Mesenchymal stem cell (in vitro differentiated cells and primary cell): Measurements from ENCODE around the gene LHFPL6.

Experiments
- DNase-seq: peaks from one replicate; pipeline ENCODE4 v3.0.0-alpha.2; 2013
- H2AFZ ChIP-seq: one replicate; pipeline ENCODE4 v1.6.1; 2013; ENCODE audit warnings: low read depth, mild to moderate bottlenecking, control low read depth, inconsistent platforms, low read length, moderate library complexity
- H2AK5ac ChIP-seq: 2 replicates; pipeline ENCODE4 v1.6.1; 2013; ENCODE audit warnings: low read length, moderate library complexity, mild to moderate bottlenecking, inconsistent platforms; ENCODE audit not compliant: severe bottlenecking
- H2BK120ac ChIP-seq: one replicate; pipeline ENCODE4 v1.6.1; 2013; ENCODE audit warnings: low read depth, mild to moderate bottlenecking, inconsistent platforms, low read length, moderate library complexity
- H2BK12ac ChIP-seq, 2 experiments: one replicate each; pipeline ENCODE4 v1.6.1; 2013; ENCODE audit warnings: inconsistent platforms in 2 of 2, low read length in 2 of 2, mild to moderate bottlenecking in 2 of 2, moderate library complexity in 2 of 2, control low read depth in 1 of 2
- H2BK15ac ChIP-seq: one replicate; pipeline ENCODE4 v1.6.1; 2013; ENCODE audit warnings: mild to moderate bottlenecking, low read depth, inconsistent platforms; ENCODE audit not compliant: poor library complexity, severe bottlenecking
- H2BK5ac ChIP-seq: 2 replicates; pipeline ENCODE4 v1.6.1; 2013; ENCODE audit warnings: low read depth, mild to moderate bottlenecking, low read length, control low read depth, inconsistent platforms; ENCODE audit not compliant: poor library complexity, severe bottlenecking
- H3K14ac ChIP-seq, 2 experiments: one replicate each; pipeline ENCODE4 v1.6.1; 2013; ENCODE audit warnings: inconsistent platforms in 2 of 2, low read length in 2 of 2, control low read depth in 1 of 2, mild to moderate bottlenecking in 1 of 2, moderate library complexity in 1 of 2
- H3K18ac ChIP-seq, 2 experiments: one replicate each; pipeline ENCODE4 v1.6.1; 2013; ENCODE audit warnings: inconsistent platforms in 2 of 2, low read length in 2 of 2, control low read depth in 1 of 2, low read depth in 1 of 2, mild to moderate bottlenecking in 1 of 2
- H3K23ac ChIP-seq, 2 experiments: one replicate each; pipeline ENCODE4 v1.6.1; 2013; ENCODE audit warnings: inconsistent platforms in 2 of 2, low read length in 2 of 2, mild to moderate bottlenecking in 2 of 2, moderate library complexity in 2 of 2, control low read depth in 1 of 2
- H3K27ac ChIP-seq: 2 replicates; pipeline ENCODE4 v1.5.1; 2013; ENCODE audit warnings: mild to moderate bottlenecking, moderate library complexity, low read length, control low read depth, inconsistent platforms; ENCODE audit not compliant: poor library complexity, severe bottlenecking
- H3K27me3 ChIP-seq, 2 experiments: 2 replicates each; pipeline versions ENCODE4 v1.6.1 to v1.7.0; 2013; ENCODE audit warnings: low read length in 2 of 2, mild to moderate bottlenecking in 2 of 2, moderate library complexity in 2 of 2, control low read depth in 1 of 2, inconsistent platforms in 1 of 2; ENCODE audit not compliant: control insufficient read depth in 1 of 2, insufficient read depth in 1 of 2
- H3K36me3 ChIP-seq, 2 experiments: 2 replicates each; pipeline versions ENCODE4 v1.6.1 to v1.7.0; 2013; ENCODE audit warnings: low read length in 2 of 2, control low read depth in 1 of 2, inconsistent platforms in 1 of 2, low read depth in 1 of 2, mild to moderate bottlenecking in 1 of 2; ENCODE audit not compliant: insufficient read depth in 2 of 2, control insufficient read depth in 1 of 2
- H3K4ac ChIP-seq, 2 experiments: one replicate each; pipeline ENCODE4 v1.6.1; 2013; ENCODE audit warnings: inconsistent platforms in 2 of 2, low read length in 2 of 2, mild to moderate bottlenecking in 2 of 2, moderate library complexity in 2 of 2, control low read depth in 1 of 2, low read depth in 1 of 2
- H3K4me1 ChIP-seq: 2 replicates; pipeline ENCODE4 v1.6.1; 2013; ENCODE audit warnings: low read depth, low read length, control low read depth; ENCODE audit not compliant: control insufficient read depth, insufficient read depth
- H3K4me2 ChIP-seq: 2 replicates; pipeline ENCODE4 v1.6.1; 2013; ENCODE audit warnings: low read length, mild to moderate bottlenecking, inconsistent platforms; ENCODE audit not compliant: poor library complexity, severe bottlenecking
- H3K4me3 ChIP-seq, 2 experiments: 2 replicates each; pipeline versions ENCODE4 v1.5.1 to v1.7.0; 2013; ENCODE audit warnings: low read length in 2 of 2, mild to moderate bottlenecking in 2 of 2, control low read depth in 1 of 2, low read depth in 1 of 2; ENCODE audit not compliant: insufficient read depth in 1 of 2
- H3K79me1 ChIP-seq: replicated peaks from 2 replicates; pipeline ENCODE4 v1.6.1; 2013; ENCODE audit warnings: mild to moderate bottlenecking, control low read depth, low read length, inconsistent platforms; ENCODE audit not compliant: poor library complexity, severe bottlenecking
- H3K9ac ChIP-seq: 2 replicates; pipeline ENCODE4 v1.7.0; 2013; ENCODE audit warnings: mild to moderate bottlenecking, low read length, moderate library complexity
- H3K9me3 ChIP-seq: 2 replicates; pipeline ENCODE4 v1.7.0; 2013; ENCODE audit warnings: mild to moderate bottlenecking, low read length; ENCODE audit not compliant: control insufficient read depth
- H4K8ac ChIP-seq: one replicate; pipeline ENCODE4 v1.6.1; 2013; ENCODE audit warnings: inconsistent platforms, mild to moderate bottlenecking, low read length, moderate library complexity
- H4K91ac ChIP-seq: one replicate; pipeline ENCODE4 v1.6.1; 2013; ENCODE audit warnings: mild to moderate bottlenecking, low read length, inconsistent platforms
- WGBS: methylation state at CpG from one replicate; pipeline ENCODE4 v1.1.7; 2013; ENCODE audit warnings: mixed read lengths; 5-methylcytosine and 5-hydroxymethylcytosine counted together

Gene LHFPL6

DNA sequence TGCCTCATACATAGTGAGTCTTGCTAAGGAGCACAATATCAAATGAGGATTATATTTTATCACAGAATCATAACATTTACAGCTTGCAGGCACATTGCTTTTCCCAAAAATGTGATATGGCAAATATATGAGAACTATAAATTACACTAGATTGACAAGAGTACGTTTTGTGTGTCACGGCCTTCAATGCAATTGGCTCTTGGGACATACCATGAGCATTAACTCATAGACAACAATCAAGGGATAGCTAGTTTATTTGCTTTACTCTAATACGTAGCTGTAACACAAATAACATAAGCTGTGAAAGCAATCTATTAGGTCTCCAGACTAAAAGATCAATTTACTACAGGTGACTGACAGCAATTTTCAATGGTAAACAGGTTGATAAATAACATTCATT is 17.8 kb downstream of the LHFPL6 start:
- Histone ChIP-seq H2BK15ac (no peak overlapping the region), H4K8ac (no peak overlapping the region), H3K27me3 (no peaks in the 10 kb centered on the region), H2AK5ac (no peak overlapping the region), H3K18ac (no peak overlapping the region), H2AFZ (no peak overlapping the region), H3K27ac (no peak overlapping the region), H3K14ac (no peak overlapping the region), H4K91ac (no peak overlapping the region), H3K4me3 (no peak overlapping the region), H2BK12ac (no peak overlapping the region), H2BK5ac (no peak overlapping the region), H3K4me2 (no peak overlapping the region), H3K23ac (no peak overlapping the region), H3K4me1 (peaks cover 4% of the 10 kb centered on the region), H3K36me3 (no peaks in the 10 kb centered on the region), H3K9me3 (no peaks in the 10 kb centered on the region), H2BK120ac (no peak overlapping the region), H3K79me1 (peaks cover 18% of the 10 kb centered on the region), H3K4ac (no peak overlapping the region), H3K9ac (no peak overlapping the region)
- DNase-seq, result no peak
- WGBS, result no CpG with 5 or more reads among the region's 3 CpGs

DNA sequence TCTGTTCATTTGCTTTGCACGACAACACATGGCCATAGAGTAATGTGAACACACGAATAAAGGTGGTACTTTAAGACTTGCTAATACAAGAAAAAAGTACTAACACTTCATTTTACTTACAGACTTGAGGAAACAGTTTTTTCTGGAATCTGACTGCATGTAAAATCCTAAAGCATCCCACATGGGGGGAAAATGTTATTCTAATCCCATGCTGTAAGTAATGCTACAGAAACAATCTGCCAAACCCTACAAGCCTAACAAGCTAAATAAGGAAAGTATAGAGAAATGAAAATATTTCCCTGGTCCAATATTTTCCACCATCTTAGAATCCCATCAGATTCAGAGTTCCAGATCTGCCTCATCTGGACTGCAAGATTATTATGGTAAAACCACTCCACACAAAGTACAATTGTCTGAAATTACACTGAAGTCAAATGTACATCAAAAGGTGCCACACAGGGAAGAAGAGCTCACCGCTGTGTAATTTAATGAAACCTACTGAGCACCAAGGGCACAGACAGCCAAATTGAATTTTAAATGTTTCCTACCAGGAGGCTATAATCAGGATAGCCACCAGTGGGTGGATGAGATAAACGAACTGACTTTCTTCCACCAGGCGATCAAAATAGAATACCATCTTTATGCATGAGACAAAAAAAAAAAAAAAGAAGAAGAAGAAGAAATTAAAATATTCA is 22.0 kb downstream of the LHFPL6 start:
- Histone ChIP-seq H2BK120ac (no peak overlapping the region), H3K4me3 (no peak overlapping the region), H3K27me3 (no peaks in the 10 kb centered on the region), H3K4me2 (no peak overlapping the region), H3K4me1 (peaks cover 4% of the 10 kb centered on the region), H2BK15ac (no peak overlapping the region), H4K8ac (no peak overlapping the region), H3K9ac (no peak overlapping the region), H4K91ac (no peak overlapping the region), H3K36me3 (no peaks in the 10 kb centered on the region), H3K27ac (no peak overlapping the region), H3K23ac (no peak overlapping the region), H2BK5ac (no peak overlapping the region), H3K4ac (no peak overlapping the region), H2AFZ (no peak overlapping the region), H2AK5ac (no peak overlapping the region), H3K14ac (no peak overlapping the region), H3K9me3 (no peaks in the 10 kb centered on the region), H2BK12ac (no peak overlapping the region), H3K79me1 (peaks cover 17% of the 10 kb centered on the region), H3K18ac (no peak overlapping the region)
- no peak for DNase-seq
- 71% methylated on average over 2 of the region's 5 CpGs for WGBS

DNA sequence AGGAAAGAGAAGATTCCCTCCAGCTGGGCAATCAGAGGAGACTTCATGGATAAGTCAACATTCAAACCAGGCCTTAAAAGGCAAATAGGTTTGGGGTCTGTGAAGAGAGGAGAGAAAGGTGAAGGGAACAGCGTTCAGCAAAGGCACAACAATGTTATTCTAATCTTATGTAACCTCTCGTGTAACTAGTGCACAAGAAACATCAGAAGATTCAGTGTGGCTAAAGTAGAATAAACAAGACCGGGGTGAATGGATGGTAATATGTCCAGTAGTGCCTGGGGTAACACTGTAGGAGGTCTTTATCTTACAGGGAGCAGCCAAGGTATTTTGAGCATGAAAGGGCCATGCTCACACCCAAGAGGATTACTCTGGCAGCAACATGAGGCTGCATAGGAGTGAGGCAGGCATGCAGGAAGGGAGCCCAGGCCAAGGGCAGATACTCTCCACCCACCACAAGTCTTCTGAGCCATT is 24.1 kb downstream of the LHFPL6 start:
- no peak overlapping the region for H2AFZ ChIP-seq
- no peak overlapping the region for H4K91ac ChIP-seq
- no peaks in the 10 kb centered on the region for H3K36me3 ChIP-seq
- no peak overlapping the region for H3K4ac ChIP-seq
- H2BK5ac ChIP-seq, result no peak overlapping the region
- H3K14ac ChIP-seq, result no peak overlapping the region
- H4K8ac ChIP-seq, result no peak overlapping the region
- no peak overlapping the region for H2BK12ac ChIP-seq
- no peaks in the 10 kb centered on the region for H3K27me3 ChIP-seq
- no peak overlapping the region for H3K4me2 ChIP-seq
- H2BK15ac ChIP-seq, result no peak overlapping the region
- 76% methylated on average over 3 of the region's 3 CpGs for WGBS
- no peak overlapping the region for H2BK120ac ChIP-seq
- DNase-seq, result no peak
- H3K9ac ChIP-seq, result no peak overlapping the region
- H3K79me1 ChIP-seq, result peaks cover 21% of the 10 kb centered on the region
- no peak overlapping the region for H3K27ac ChIP-seq
- H2AK5ac ChIP-seq, result peak overlapping the region; percentile 33
- H3K4me3 ChIP-seq, result no peak overlapping the region
- no peak overlapping the region for H3K23ac ChIP-seq
- peaks cover 4% of the 10 kb centered on the region for H3K4me1 ChIP-seq
- H3K18ac ChIP-seq, result peak overlapping the region in 1 of 2 experiments; percentile 30
- no peaks in the 10 kb centered on the region for H3K9me3 ChIP-seq

DNA sequence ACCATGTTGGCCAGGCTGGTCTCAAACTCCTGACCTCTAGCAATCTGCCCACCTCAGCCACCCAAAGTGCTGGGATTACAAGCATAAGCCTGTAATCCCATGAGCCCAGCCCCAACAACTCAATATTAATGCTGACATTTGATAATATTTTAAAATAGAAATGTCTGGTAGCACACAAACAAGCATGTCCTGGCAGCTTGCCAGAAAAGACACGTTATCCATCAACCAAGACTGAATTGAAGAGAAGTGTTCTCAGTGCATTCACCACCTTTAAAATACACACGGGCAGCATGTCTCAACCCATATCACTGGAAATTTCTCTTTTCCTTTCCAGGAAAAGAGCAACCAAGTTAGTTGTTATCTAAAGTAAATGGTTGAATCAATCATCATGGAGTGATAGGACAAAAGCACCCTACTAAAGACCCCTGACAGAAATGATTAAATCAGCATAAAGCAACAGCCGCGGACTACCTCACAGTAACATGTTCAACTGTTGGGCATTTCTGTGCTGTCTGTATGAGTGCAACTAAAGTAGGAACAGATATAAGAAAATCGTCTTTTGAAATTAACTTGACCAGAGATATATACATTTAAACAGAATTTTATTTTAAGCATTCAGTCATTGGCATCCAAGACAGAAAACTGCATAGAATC is 25.0 kb downstream of the LHFPL6 start:
- Histone ChIP-seq H3K27ac (no peak overlapping the region), H3K4me2 (no peak overlapping the region), H2BK5ac (no peak overlapping the region), H3K18ac (no peak overlapping the region), H3K4me3 (no peak overlapping the region), H3K79me1 (peaks cover 17% of the 10 kb centered on the region), H3K14ac (no peak overlapping the region), H4K8ac (no peak overlapping the region), H3K9me3 (no peaks in the 10 kb centered on the region), H3K4ac (no peak overlapping the region), H3K9ac (no peak overlapping the region), H3K23ac (no peak overlapping the region), H2BK12ac (no peak overlapping the region), H3K36me3 (no peaks in the 10 kb centered on the region), H2AFZ (no peak overlapping the region), H2BK15ac (no peak overlapping the region), H3K27me3 (no peaks in the 10 kb centered on the region), H3K4me1 (peaks cover 2% of the 10 kb centered on the region), H4K91ac (no peak overlapping the region), H2BK120ac (no peak overlapping the region), H2AK5ac (no peak overlapping the region)
- WGBS, result 100% methylated on average over 3 of the region's 5 CpGs
- DNase-seq, result no peak
